ENCODE measurements around the gene BBS1. TPM values are rescaled to one million over a fixed set of nuclear protein-coding genes. Genes with fewer than 3 reads are reported as not detected.
A peak's percentile ranks its signal among the peaks of the same experiment; 100 is the strongest.

Gene BBS1
- total RNA-seq, 2 experiments from 2014 or later, result 16.8 to 16.9 TPM

GRCh38 chr11:66498506-66498905, 11.9 kb upstream of the BBS1 start:
- no peaks in the 10 kb centered on the region for H3K4me1 Mint-ChIP-seq
- H3K9me3 Mint-ChIP-seq, result no peaks in the 10 kb centered on the region
- no peak for DNase-seq
- no peak overlapping the region for H3K4me3 Mint-ChIP-seq
- H3K27ac Mint-ChIP-seq, result no peak overlapping the region
- POLR2A ChIA-PET, result no interaction called here
- peaks cover 12% of the 10 kb centered on the region for H3K36me3 Mint-ChIP-seq (ENCODE audit: low read depth)
- no peaks in the 10 kb centered on the region for H3K27me3 Mint-ChIP-seq
- CTCF ChIA-PET, result no interaction called here

GRCh38 chr11:66505276-66505816, 5.1 kb upstream of the BBS1 start:
- Mint-ChIP-seq H3K27me3 (no peaks in the 10 kb centered on the region), H3K27ac (no peak overlapping the region), H3K9me3 (no peaks in the 10 kb centered on the region), H3K4me3 (no peak overlapping the region), H3K36me3 (ENCODE audit: low read depth) (peaks cover 18% of the 10 kb centered on the region), H3K4me1 (peaks cover 17% of the 10 kb centered on the region)
- POLR2A ChIA-PET, result no interaction called here
- DNase-seq, result no peak
- CTCF ChIA-PET, result no interaction called here

- peak; percentile 50 for DNase-seq
- Mint-ChIP-seq H3K36me3 (ENCODE audit: low read depth) (peaks cover 15% of the 10 kb centered on the region), H3K9me3 (no peaks in the 10 kb centered on the region), H3K27ac (peak overlapping the region; percentile 79), H3K4me1 (peaks cover 28% of the 10 kb centered on the region), H3K4me3 (no peak overlapping the region), H3K27me3 (no peaks in the 10 kb centered on the region)
- ChIA-PET POLR2A (interaction anchor here (0.7 to 2.9 kb wide), 4 partner anchors 29 to 169 kb away, joined by 4 to 11 read pairs (median 7); partner anchors contain the start of genes ACTN3, DPP3, RBM14 and RBM4B), CTCF (interaction anchor here (1.2 to 1.8 kb wide), 4 partner anchors 43 to 169 kb away, joined by 3 to 4 read pairs (median 4); partner anchors contain the start of genes MRPL11 and PELI3)
Observed at GRCh38 chr11:66509131-66509561, 1.3 kb upstream of the BBS1 start.

GRCh38 chr11:66510990-66511339, 530 bp downstream of the BBS1 start:
- Mint-ChIP-seq H3K4me3 (peak overlapping the region; percentile 87), H3K27me3 (no peaks in the 10 kb centered on the region), H3K9me3 (no peaks in the 10 kb centered on the region), H3K4me1 (peaks cover 28% of the 10 kb centered on the region), H3K27ac (no peak overlapping the region), H3K36me3 (ENCODE audit: low read depth) (peaks cover 12% of the 10 kb centered on the region)
- POLR2A ChIA-PET, result interaction anchor here (1.0 to 2.9 kb wide), 6 partner anchors 33 to 168 kb away, joined by 3 to 11 read pairs (median 6); partner anchors contain the start of genes ACTN3, RBM14, RBM4 and RBM4B
- DNase-seq, result no peak
- CTCF ChIA-PET, result interaction anchor here (1.5 to 1.8 kb wide), 2 partner anchors 32 to 44 kb away, joined by 3 to 4 read pairs; partner anchors contain the start of gene PELI3

- H3K36me3 Mint-ChIP-seq (ENCODE audit: low read depth), result peaks cover 12% of the 10 kb centered on the region
Observed at GRCh38 chr11:66523611-66524010, 13.2 kb downstream of the BBS1 start.

GRCh38 chr11:66524304-66525040, 14.0 kb downstream of the BBS1 start:
- Mint-ChIP-seq H3K4me1 (no peaks in the 10 kb centered on the region), H3K27ac (no peak overlapping the region), H3K36me3 (ENCODE audit: low read depth) (peaks cover 10% of the 10 kb centered on the region), H3K9me3 (no peaks in the 10 kb centered on the region), H3K27me3 (no peaks in the 10 kb centered on the region), H3K4me3 (no peak overlapping the region)
- ChIA-PET POLR2A (no interaction called here), CTCF (no interaction called here)
- DNase-seq, result no peak

More at GRCh38 chr11:66523611-66524010, 13.2 kb downstream of the BBS1 start:
- POLR2A ChIA-PET, result no interaction called here
- no peak overlapping the region for H3K4me3 Mint-ChIP-seq
- H3K27me3 Mint-ChIP-seq, result no peaks in the 10 kb centered on the region
- CTCF ChIA-PET, result no interaction called here
- no peaks in the 10 kb centered on the region for H3K4me1 Mint-ChIP-seq
- no peak for DNase-seq
- no peak overlapping the region for H3K27ac Mint-ChIP-seq
- no peaks in the 10 kb centered on the region for H3K9me3 Mint-ChIP-seq

- ChIA-PET POLR2A (interaction anchor here (1.5 kb wide), 1 partner anchor 149 kb away, joined by 3 read pairs; the partner anchor contains the start of gene RBM4B), CTCF (no interaction called here)
- no peak for DNase-seq
- no peak overlapping the region for H3K27ac Mint-ChIP-seq
- H3K36me3 Mint-ChIP-seq (ENCODE audit: low read depth), result no peaks in the 10 kb centered on the region
- H3K4me1 Mint-ChIP-seq, result no peaks in the 10 kb centered on the region
- H3K9me3 Mint-ChIP-seq, result no peaks in the 10 kb centered on the region
- H3K27me3 Mint-ChIP-seq, result no peaks in the 10 kb centered on the region
- no peak overlapping the region for H3K4me3 Mint-ChIP-seq
Observed at GRCh38 chr11:66529069-66529468, 18.6 kb downstream of the BBS1 start.

GRCh38 chr11:66529655-66530054, 19.2 kb downstream of the BBS1 start:
- DNase-seq, result no peak
- H3K36me3 Mint-ChIP-seq (ENCODE audit: low read depth), result no peaks in the 10 kb centered on the region
- no peak overlapping the region for H3K4me3 Mint-ChIP-seq
- CTCF ChIA-PET, result no interaction called here
- no peak overlapping the region for H3K27ac Mint-ChIP-seq
- POLR2A ChIA-PET, result interaction anchor here (1.0 to 1.5 kb wide), 3 partner anchors 16 to 148 kb away, joined by 3 to 9 read pairs (median 3); partner anchors contain the start of genes ACTN3, RBM4B and ZDHHC24
- H3K9me3 Mint-ChIP-seq, result no peaks in the 10 kb centered on the region
- no peaks in the 10 kb centered on the region for H3K4me1 Mint-ChIP-seq
- no peaks in the 10 kb centered on the region for H3K27me3 Mint-ChIP-seq

- no peak overlapping the region for H3K4me3 Mint-ChIP-seq
- no peak for DNase-seq
- H3K27ac Mint-ChIP-seq, result no peak overlapping the region
- peaks cover 6% of the 10 kb centered on the region for H3K36me3 Mint-ChIP-seq (ENCODE audit: low read depth)
- POLR2A ChIA-PET, result interaction anchor here (1.0 to 1.3 kb wide), 3 partner anchors 14 to 18 kb away, joined by 3 to 9 read pairs (median 4); partner anchors contain the start of genes ACTN3 and ZDHHC24
- no peaks in the 10 kb centered on the region for H3K27me3 Mint-ChIP-seq
- CTCF ChIA-PET, result no interaction called here
- H3K9me3 Mint-ChIP-seq, result no peaks in the 10 kb centered on the region
- H3K4me1 Mint-ChIP-seq, result no peaks in the 10 kb centered on the region
Observed at GRCh38 chr11:66530927-66531709, 20.7 kb downstream of the BBS1 start.

GRCh38 chr11:66531841-66532240, 21.4 kb downstream of the BBS1 start:
- Mint-ChIP-seq H3K4me3 (no peak overlapping the region), H3K27me3 (no peaks in the 10 kb centered on the region), H3K36me3 (ENCODE audit: low read depth) (peaks cover 6% of the 10 kb centered on the region), H3K27ac (no peak overlapping the region), H3K9me3 (no peaks in the 10 kb centered on the region), H3K4me1 (no peaks in the 10 kb centered on the region)
- POLR2A ChIA-PET, result interaction anchor here (1.0 to 1.3 kb wide), 2 partner anchors 14 to 18 kb away, joined by 3 to 4 read pairs; partner anchors contain the start of gene ZDHHC24
- CTCF ChIA-PET, result no interaction called here
- DNase-seq, result no peak

GRCh38 chr11:66532784-66533183, 22.3 kb downstream of the BBS1 start:
- CTCF ChIA-PET, result no interaction called here
- Mint-ChIP-seq H3K27ac (no peak overlapping the region), H3K9me3 (no peaks in the 10 kb centered on the region), H3K27me3 (no peaks in the 10 kb centered on the region), H3K36me3 (ENCODE audit: low read depth) (peaks cover 11% of the 10 kb centered on the region), H3K4me3 (no peak overlapping the region), H3K4me1 (no peaks in the 10 kb centered on the region)
- DNase-seq, result no peak
- POLR2A ChIA-PET, result interaction anchor here (1.2 to 1.3 kb wide), 2 partner anchors 9 to 13 kb away, joined by 4 read pairs; partner anchors contain the start of gene ZDHHC24

GRCh38 chr11:66539170-66539869, 28.9 kb downstream of the BBS1 start:
- H3K27me3 Mint-ChIP-seq, result no peaks in the 10 kb centered on the region
- H3K9me3 Mint-ChIP-seq, result no peaks in the 10 kb centered on the region
- no peak overlapping the region for H3K4me3 Mint-ChIP-seq
- no peak overlapping the region for H3K27ac Mint-ChIP-seq
- CTCF ChIA-PET, result no interaction called here
- no peak for DNase-seq
- H3K36me3 Mint-ChIP-seq (ENCODE audit: low read depth), result peaks cover 42% of the 10 kb centered on the region
- peaks cover 27% of the 10 kb centered on the region for H3K4me1 Mint-ChIP-seq
- POLR2A ChIA-PET, result interaction anchor here (0.7 kb wide), 1 partner anchor 783 kb away, joined by 4 read pairs; no protein-coding TSS in a partner anchor

Measured in activated CD4-positive, alpha-beta memory T cell treated with anti-CD3 and anti-CD28 coated beads, Interleukin-2, amount 10 ng/mL, durations not matched to agents 7 days and 5 days (primary cell).